Smooth muscle cell of the brain vasculature (primary cell): ENCODE data around the gene FDX2.

Experiments used
- DNase-seq: peaks from one replicate; pipeline ENCODE4 v3.0.0-alpha.2; 2012; ENCODE audit warnings: low read depth, low spot score

The FDX2 gene

GRCh38 chr19:10332965-10333757 is 17.3 kb upstream of the FDX2 start, which contains the start of gene RAVER1:
RAVER1 (minus strand) TSS chr19:10333529; CDS start chr19:10333507, 22 bp downstream.
- DNase-seq = peak; percentile 95

- DNase-seq = no peak
Observed at GRCh38 chr19:10332158-10332964, 16.5 kb upstream of the FDX2 start.

GRCh38 chr19:10329555-10329954 is 13.7 kb upstream of the FDX2 start:
- no peak for DNase-seq

- no peak for DNase-seq
Observed at GRCh38 chr19:10328558-10329429, 13.0 kb upstream of the FDX2 start.

GRCh38 chr19:10327793-10328192 is 12.0 kb upstream of the FDX2 start:
- DNase-seq = no peak

GRCh38 chr19:10325732-10326131 is 9.9 kb upstream of the FDX2 start:
- no peak for DNase-seq

GRCh38 chr19:10321874-10322835 is 6.3 kb upstream of the FDX2 start:
- DNase-seq = no peak

- no peak for DNase-seq
Observed at GRCh38 chr19:10321417-10321797, 5.6 kb upstream of the FDX2 start.

GRCh38 chr19:10320602-10321416 is 5.0 kb upstream of the FDX2 start:
- DNase-seq = no peak

GRCh38 chr19:10318807-10319682 is 3.2 kb upstream of the FDX2 start:
- no peak for DNase-seq

GRCh38 chr19:10317857-10318462 is 2.1 kb upstream of the FDX2 start:
- DNase-seq = no peak

- DNase-seq = no peak
Observed at GRCh38 chr19:10317045-10317856, 1.4 kb upstream of the FDX2 start.

GRCh38 chr19:10316229-10317044 is 622 bp upstream of the FDX2 start:
- DNase-seq = no peak

- DNase-seq = no peak
Observed at GRCh38 chr19:10309423-10309822, 6.4 kb downstream of the FDX2 start, which contains the start of gene ZGLP1. ZGLP1 (minus strand) TSS chr19:10309815.

- no peak for DNase-seq
Observed at GRCh38 chr19:10306327-10306726, 9.5 kb downstream of the FDX2 start.

- DNase-seq = no peak
Observed at GRCh38 chr19:10305139-10305806, 10.5 kb downstream of the FDX2 start.
